DND-41 (cell line): Measurements from ENCODE around the gene SIPA1L3.

ENCODE experiments used
- ATAC-seq: fragments of 200-7000 bp; cut with Tn5 transposase; 3 replicates; pipeline ENCODE4 v1.9.1; 2021; ENCODE audit warnings: low read depth; ENCODE audit not compliant: insufficient read depth
- DNase-seq: peaks from one replicate; pipeline ENCODE4 v3.0.0-alpha.2; 2020
- H2AFZ ChIP-seq: 2 replicates; pipeline ENCODE4 v1.6.0; 2012; ENCODE audit warnings: low read depth, low read length
- H3K27ac ChIP-seq: 2 replicates; pipeline ENCODE4 v1.5.1; 2012; ENCODE audit warnings: low read length, inconsistent platforms
- H3K27me3 ChIP-seq: fragments of 200-600 bp; sonication (generic); 2 replicates; pipeline ENCODE4 v1.6.0; 2012; ENCODE audit warnings: low read length, mild to moderate bottlenecking, inconsistent platforms; ENCODE audit not compliant: insufficient read depth, poor library complexity
- H3K36me3 ChIP-seq: 2 replicates; pipeline ENCODE4 v1.5.1; 2012; ENCODE audit warnings: low read length, inconsistent platforms; ENCODE audit not compliant: insufficient read depth
- H3K4me1 ChIP-seq: 2 replicates; pipeline ENCODE4 v1.5.1; 2012; ENCODE audit warnings: mild to moderate bottlenecking, low read length; ENCODE audit not compliant: insufficient read depth
- H3K4me2 ChIP-seq: 2 replicates; pipeline ENCODE4 v1.6.0; 2012; ENCODE audit warnings: mild to moderate bottlenecking, moderate library complexity, low read length, inconsistent platforms; ENCODE audit not compliant: insufficient read depth
- H3K4me3 ChIP-seq, 2 experiments: fragments of 200-600 bp in 1 of 2; shearing (Covaris generic) in 1 of 2; 2 replicates each; pipeline ENCODE4 v1.5.1; 2012 to 2016; ENCODE audit warnings: inconsistent platforms in 2 of 2, low read length in 2 of 2, mild to moderate bottlenecking in 2 of 2, low read depth in 1 of 2, moderate library complexity in 1 of 2
- H3K79me2 ChIP-seq: 2 replicates; pipeline ENCODE4 v1.6.0; 2012; ENCODE audit warnings: low read length, inconsistent platforms; ENCODE audit not compliant: insufficient read depth
- H3K9ac ChIP-seq: 2 replicates; pipeline ENCODE4 v1.6.0; 2012; ENCODE audit warnings: low read depth, mild to moderate bottlenecking, inconsistent platforms, low read length, moderate library complexity
- H3K9me3 ChIP-seq: 2 replicates; pipeline ENCODE4 v1.5.1; 2012; ENCODE audit warnings: low read length, moderate library complexity, mild to moderate bottlenecking, inconsistent platforms; ENCODE audit not compliant: insufficient read depth, severe bottlenecking
- H4K20me1 ChIP-seq: 2 replicates; pipeline ENCODE4 v1.6.0; 2012; ENCODE audit warnings: low read length; ENCODE audit not compliant: insufficient read depth
- CTCF ChIP-seq: IDR thresholded peaks from 2 replicates; pipeline ENCODE4 v1.5.1; 2012; ENCODE audit warnings: borderline replicate concordance, low read length, moderate library complexity, mild to moderate bottlenecking; ENCODE audit not compliant: poor library complexity, severe bottlenecking; ENCODE audit errors: extremely low read depth
- EZH2 ChIP-seq: IDR thresholded peaks from 3 replicates; pipeline ENCODE4 v1.6.1; 2012; ENCODE audit warnings: borderline replicate concordance, low read depth, mild to moderate bottlenecking, moderate library complexity, low read length, inconsistent platforms; ENCODE audit not compliant: severe bottlenecking

SIPA1L3 gene

GRCh38 chr19:38211766-38212165 is 304.8 kb downstream of the SIPA1L3 start:
- peaks cover 11% of the 10 kb centered on the region for H4K20me1 ChIP-seq
- no peaks in the 10 kb centered on the region for H3K79me2 ChIP-seq
- DNase-seq (no peak), ATAC-seq (no peak)
- peaks cover 14% of the 10 kb centered on the region for H3K4me1 ChIP-seq
- H3K4me2 ChIP-seq = no peak overlapping the region
- no peak overlapping the region for H3K9ac ChIP-seq
- TF ChIP-seq EZH2 = no peak
- TF ChIP-seq CTCF = no peak
- H3K9me3 ChIP-seq = no peaks in the 10 kb centered on the region
- no peaks in the 10 kb centered on the region for H3K36me3 ChIP-seq
- H3K27ac ChIP-seq = no peak overlapping the region
- peaks cover 18% of the 10 kb centered on the region for H3K27me3 ChIP-seq
- no peak overlapping the region for H2AFZ ChIP-seq
- no peak overlapping the region for H3K4me3 ChIP-seq

GRCh38 chr19:38213469-38213868 is 306.5 kb downstream of the SIPA1L3 start:
- H3K4me1 ChIP-seq = peaks cover 14% of the 10 kb centered on the region
- H3K79me2 ChIP-seq = no peaks in the 10 kb centered on the region
- no peaks in the 10 kb centered on the region for H3K9me3 ChIP-seq
- no peak overlapping the region for H3K4me3 ChIP-seq
- TF ChIP-seq EZH2 (no peak), CTCF (no peak)
- H3K27ac ChIP-seq = no peak overlapping the region
- H4K20me1 ChIP-seq = peaks cover 11% of the 10 kb centered on the region
- ATAC-seq (no peak), DNase-seq (no peak)
- H3K9ac ChIP-seq = no peak overlapping the region
- no peak overlapping the region for H2AFZ ChIP-seq
- peak overlapping the region; percentile 34; the same call in 1 of the 2 replicates for H3K4me2 ChIP-seq
- H3K27me3 ChIP-seq = peaks cover 18% of the 10 kb centered on the region
- no peaks in the 10 kb centered on the region for H3K36me3 ChIP-seq

GRCh38 chr19:38213911-38214625 is 307.1 kb downstream of the SIPA1L3 start:
- peak overlapping the region; percentile 34; the same call in 1 of the 2 replicates for H3K4me2 ChIP-seq
- peaks cover 11% of the 10 kb centered on the region for H4K20me1 ChIP-seq
- DNase-seq = peak; percentile 59

More at GRCh38 chr19:38213911-38214625, 307.1 kb downstream of the SIPA1L3 start:
- no peak for TF ChIP-seq CTCF
- no peak for TF ChIP-seq EZH2
- peak; percentile 73 for ATAC-seq
- no peak overlapping the region for H3K4me3 ChIP-seq
- H3K27ac ChIP-seq = no peak overlapping the region
- H3K79me2 ChIP-seq = no peaks in the 10 kb centered on the region
- peaks cover 14% of the 10 kb centered on the region for H3K4me1 ChIP-seq
- H3K27me3 ChIP-seq = peaks cover 18% of the 10 kb centered on the region
- H3K9me3 ChIP-seq = no peaks in the 10 kb centered on the region
- no peak overlapping the region for H3K9ac ChIP-seq
- H2AFZ ChIP-seq = no peak overlapping the region
- no peaks in the 10 kb centered on the region for H3K36me3 ChIP-seq
